GM18502 (cell line): ENCODE results near the gene IGF1.

Experiments
- ATAC-seq: cut with Tn5 transposase; IDR thresholded peaks from one replicate; pipeline ENCODE4 v1.9.1; 2021; ENCODE audit warnings: mild to moderate bottlenecking; ENCODE audit not compliant: unreplicated experiment, poor library complexity

Gene IGF1

GRCh38 chr12:102433304-102433703 is 47.1 kb downstream of the IGF1 start:
- ATAC-seq = no peak

DNA sequence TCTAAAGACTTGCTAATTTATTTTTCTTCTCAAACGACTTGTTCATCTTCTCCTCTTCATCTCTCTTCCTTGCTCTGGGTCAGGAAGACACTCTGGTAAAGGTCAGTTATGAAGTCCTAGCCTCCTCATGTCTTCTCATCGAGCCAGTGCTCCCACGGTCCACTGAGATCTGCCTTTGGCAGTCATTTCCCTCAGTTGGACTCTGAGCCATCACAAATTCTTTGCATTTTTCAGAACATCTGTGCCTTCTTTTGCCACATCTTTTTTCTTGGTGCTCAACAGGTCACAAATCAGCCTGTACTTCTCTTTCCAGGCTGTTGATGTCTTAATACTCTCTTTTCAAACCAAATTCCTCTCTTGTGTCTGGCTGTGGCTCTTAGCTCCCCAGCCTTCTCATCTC is 49.7 kb downstream of the IGF1 start:
- ATAC-seq = no peak

DNA sequence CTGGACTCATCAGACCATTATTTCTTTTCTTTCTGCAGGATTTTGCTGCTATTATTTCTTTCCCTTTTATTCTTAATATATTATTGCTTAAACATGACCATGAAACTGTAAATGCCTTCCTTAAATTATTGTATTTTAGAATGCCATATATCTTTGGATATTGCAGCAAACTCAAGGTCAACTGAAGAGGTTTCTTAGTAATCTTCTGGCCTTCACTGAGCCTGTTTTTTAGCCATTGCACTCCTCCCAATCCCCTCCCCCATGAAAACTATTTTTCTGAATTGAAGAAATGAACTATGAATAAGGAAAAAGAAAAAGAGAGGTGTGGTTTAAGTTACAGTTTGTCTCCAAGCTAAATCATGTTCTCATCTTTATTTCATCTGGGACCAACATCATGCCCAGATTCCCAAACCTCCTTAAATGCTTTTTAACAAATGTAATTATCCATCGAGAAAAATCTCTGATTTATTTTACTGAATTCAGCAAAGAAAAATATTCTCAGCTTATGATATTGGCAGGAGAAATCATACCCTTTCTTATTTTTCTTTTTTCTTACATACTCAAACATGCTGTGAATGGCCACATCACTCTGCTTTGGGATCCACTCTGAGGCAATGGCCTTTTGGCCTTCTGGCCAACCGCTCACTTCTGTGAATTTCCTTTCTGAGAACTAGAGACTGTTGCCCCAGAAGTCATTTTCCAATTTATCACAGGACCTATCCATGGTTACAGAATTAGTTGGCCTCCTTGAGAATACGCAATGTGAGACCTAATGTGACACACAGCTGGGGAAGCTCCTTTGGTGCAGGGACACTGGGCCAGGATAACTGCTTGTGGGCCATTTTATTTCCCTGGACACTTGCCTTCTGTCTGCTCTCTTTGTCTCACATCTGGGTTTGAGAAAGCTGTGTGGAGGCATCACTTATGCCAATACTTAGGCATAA is 50.9 kb downstream of the IGF1 start:
- ATAC-seq = no peak

DNA sequence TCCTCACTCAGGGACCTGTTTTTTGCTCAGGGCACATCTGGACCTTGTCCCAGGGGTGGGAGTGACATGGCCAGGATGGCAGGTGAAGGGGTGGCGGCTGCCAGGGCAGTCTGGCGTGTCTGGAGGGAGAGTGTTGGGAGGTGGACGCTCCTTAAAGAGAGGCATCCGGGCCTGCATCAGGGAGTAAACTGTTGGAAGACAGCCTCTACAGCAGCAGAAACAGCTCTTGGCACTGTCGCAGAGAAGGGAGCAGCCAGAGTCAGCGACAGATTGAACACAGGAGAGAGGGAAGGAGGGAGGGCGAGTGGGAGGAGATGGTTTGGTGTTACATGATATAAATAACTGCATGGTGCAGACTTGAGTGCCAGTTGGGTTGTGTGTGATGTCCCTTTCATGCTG is 52.8 kb downstream of the IGF1 start:
- ATAC-seq = no peak

DNA sequence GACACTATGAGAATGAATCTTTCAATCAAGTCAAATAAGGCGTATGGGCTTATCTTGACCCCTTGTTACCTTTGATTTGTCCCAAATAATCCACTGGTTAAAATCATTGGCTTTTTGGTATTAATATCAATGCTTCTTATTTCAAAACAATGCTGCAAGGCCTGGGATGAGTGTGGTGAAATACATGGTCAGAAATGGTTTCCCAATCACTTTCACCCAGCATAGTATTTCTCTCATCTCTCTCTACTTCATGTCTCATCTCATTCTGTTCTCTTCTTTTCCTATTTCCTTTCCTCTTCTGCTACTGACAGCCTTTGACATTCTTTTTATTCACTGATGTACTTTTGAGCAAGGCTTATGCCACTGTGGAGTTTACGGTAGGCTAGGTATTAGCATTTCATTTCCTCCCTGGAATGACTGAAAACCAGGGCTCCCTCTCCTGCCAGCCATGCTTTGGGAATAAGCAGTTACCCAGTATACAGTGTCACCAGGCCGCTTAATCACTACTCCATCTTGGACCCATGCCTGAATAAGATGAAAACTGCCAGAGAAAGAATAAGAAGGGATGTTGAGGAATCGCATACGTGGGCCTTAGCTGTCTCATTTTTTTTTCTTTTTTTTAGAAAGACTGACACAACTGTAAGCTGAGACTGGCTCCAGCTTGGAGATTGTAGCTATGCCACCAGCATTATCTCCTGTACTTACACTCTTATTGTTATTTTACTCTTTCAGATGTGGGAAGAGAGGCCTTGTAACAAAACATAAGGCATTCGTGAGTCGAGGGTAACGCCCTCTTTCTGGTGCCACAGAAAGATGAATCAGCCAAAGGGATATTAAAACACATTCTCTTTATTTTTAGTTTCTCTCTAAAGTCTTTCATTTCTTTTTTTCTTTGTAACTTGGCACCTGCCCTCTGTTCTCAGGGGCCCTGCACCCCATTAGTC is 53.5 kb downstream of the IGF1 start:
- ATAC-seq = no peak

- ATAC-seq = no peak
Measured at GRCh38 chr12:102425109-102426039, 55.0 kb downstream of the IGF1 start.

DNA sequence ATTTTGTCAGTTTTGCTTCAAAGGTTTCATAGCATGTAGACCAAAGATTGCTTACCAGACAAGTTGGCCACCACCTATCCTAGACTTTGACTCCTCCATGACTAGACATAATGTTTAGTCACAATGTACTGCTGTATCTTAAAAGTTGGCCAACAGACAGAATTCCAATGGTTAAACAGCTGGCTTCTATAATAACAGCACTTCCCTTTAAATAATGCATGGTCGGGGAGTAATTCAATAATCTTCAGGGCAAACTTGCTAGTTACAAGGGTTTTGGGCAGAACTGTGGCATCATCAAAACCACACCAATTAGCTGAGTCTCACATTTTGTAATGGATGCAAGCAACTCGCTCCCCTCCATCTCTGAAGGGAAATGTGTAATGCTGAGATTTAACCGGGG is 56.9 kb downstream of the IGF1 start:
- no peak for ATAC-seq

DNA sequence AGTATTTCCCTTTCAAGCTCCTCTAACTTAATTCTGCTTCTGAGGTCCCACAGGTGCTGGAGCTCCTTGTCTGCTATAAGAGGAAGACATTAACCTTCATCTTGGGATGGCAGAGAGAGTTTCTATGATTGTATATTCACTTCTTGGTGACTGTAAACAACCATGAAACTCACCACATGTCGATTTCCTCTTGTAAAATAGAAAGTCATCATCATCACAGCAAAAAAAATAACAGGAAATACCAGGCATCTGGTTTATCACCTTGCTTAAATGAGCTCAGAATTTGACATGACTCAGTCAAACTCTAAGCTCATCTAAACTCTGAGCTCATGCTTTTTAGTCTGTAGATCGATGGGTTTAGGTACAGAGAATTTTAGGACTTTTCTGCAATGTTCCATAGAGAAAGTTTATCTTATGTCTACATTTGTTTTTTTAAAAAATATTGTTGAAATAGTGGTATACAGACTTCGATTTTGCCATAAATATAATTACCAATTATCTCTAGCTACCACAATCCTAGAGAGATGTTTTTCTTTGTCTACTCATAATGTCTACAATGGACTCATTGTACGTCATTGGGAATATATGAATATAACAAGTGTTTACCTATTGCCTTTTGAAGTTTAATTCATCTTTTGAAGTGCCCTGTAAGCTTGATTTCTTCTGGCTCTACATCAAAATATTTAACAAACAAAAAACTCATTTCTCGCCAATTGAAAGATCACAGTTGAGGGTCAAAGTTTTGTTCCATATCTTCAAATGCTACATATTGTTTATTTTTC is 58.4 kb downstream of the IGF1 start:
- no peak for ATAC-seq

DNA sequence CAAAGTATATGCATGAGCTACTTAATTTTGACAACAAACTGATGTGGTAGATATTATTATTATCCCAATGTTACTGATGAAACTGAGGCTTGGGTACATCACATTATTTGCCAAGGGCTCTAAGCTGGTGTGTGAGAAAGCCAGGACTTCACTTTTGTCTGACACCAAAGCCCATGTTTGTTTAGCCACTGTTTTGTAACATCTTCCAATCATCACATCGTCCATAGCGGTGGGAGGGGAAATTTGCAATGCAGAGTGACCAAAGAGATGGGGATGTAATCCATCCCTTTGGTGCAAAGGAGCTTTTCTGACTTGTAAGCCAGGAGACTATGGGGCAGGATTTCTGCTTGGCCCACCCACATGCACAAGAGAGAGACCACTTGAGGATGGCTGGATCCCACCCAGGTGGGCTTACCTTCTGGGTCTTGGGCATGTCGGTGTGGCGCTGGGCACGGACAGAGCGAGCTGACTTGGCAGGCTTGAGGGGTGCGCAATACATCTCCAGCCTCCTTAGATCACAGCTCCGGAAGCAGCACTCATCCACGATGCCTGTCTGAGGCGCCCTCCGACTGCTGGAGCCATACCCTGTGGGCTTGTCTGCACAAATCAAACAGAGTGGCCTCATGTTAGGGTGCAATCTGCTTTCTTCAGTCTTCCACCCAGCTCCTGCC is 61.1 kb downstream of the IGF1 start:
- ATAC-seq = no peak

DNA sequence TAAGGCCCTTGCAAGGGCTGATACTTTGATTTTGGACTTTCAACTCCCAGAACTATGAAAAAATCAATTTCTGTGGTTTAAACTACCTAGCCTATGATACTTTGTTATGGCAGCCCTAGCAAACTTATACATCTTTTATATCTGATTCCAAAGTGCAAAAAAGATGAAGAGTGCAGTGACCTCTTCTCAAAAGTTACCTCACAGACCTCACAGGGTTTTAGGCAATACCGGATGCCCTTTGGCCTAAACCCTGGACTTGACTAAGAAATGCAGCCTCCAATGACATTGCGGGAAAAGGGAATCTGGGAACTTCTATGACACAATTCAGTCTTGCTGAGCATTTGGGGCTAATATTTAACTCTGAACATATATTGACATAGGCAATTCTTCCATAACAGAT is 63.3 kb downstream of the IGF1 start:
- no peak for ATAC-seq

GRCh38 chr12:102415515-102415914 is 64.8 kb downstream of the IGF1 start:
- no peak for ATAC-seq

DNA sequence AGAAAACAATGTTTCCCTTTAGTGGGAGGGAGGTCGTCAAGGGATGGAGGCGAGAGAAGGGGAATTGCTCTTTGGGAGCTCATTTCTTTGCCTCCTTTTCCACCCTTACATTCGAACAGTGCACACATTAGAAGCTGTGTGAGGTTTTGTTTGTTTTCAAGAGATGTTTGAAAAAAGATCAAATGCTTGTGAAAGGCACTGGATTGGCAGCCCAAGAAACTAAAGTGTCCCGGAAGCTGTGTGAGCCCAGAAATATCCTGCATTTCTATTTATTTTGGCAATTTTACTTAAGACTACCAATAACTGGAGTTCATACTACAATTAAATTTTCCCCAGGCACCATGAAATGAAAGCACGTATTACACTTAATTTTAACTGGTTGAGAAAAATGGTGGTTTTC is 67.0 kb downstream of the IGF1 start:
- no peak for ATAC-seq

DNA sequence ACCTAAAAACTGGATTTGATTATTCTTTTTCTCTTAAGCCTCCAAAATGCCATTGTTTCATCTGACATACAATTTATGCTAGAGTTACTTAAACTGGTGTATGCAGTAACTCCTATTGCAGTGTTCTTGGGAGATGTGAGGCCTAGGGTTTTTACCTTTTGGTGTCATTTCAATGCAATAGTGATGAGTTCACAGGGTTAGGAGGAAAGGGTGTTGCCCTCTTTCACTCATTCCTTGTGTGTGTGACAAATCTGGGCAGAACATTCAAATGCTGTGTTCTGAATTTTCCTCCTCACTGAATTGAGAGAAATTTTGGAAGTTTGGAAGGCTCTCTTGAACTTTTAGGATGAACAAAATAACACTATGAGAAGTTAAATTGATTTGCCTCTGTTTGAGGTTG is 69.9 kb downstream of the IGF1 start:
- no peak for ATAC-seq

GRCh38 chr12:102408487-102409297 is 71.7 kb downstream of the IGF1 start:
- ATAC-seq = no peak

GRCh38 chr12:102407776-102408486 is 72.4 kb downstream of the IGF1 start:
- no peak for ATAC-seq

- ATAC-seq = peak; percentile 64
Measured at GRCh38 chr12:102406033-102406584, 74.3 kb downstream of the IGF1 start.

DNA sequence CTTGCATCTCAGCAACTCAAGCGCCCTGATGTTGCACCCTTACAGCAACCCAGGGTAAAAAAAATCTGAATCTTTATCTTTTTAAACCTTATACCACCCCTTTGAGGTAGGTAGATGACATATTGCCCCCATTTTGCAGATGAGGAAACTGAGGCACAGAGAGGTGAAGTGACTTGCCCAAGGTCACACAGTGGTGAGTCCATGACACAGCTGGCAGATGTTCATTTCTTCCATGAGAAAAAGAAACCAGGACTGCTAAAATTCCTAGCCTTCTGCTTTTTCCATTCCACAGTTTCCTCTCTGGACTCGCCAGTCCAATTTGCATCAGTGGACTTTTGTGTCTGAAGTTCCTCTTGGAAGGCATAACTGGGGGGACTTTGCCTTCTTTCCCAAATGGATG is 79.3 kb downstream of the IGF1 start:
- ATAC-seq = no peak
